H9 (cell line): ENCODE data around the gene SLC4A3. TPM values are rescaled to one million over a fixed set of nuclear protein-coding genes. Genes with fewer than 3 reads are reported as not detected.

Experiments used
- DNase-seq: peaks from one replicate; pipeline ENCODE4 v3.0.0-alpha.2; 2017
- H2AFZ ChIP-seq: one replicate; pipeline ENCODE4 v1.6.1; 2013; ENCODE audit warnings: mild to moderate bottlenecking, low read length, control low read depth, moderate library complexity
- H2AK5ac ChIP-seq: 2 replicates; pipeline ENCODE4 v1.6.1; 2013; ENCODE audit warnings: low read length, control low read depth, mixed read lengths; ENCODE audit not compliant: insufficient read length
- H2BK120ac ChIP-seq: one replicate; pipeline ENCODE4 v1.6.1; 2013; ENCODE audit warnings: low read depth, mild to moderate bottlenecking, low read length, control low read depth, inconsistent platforms; ENCODE audit not compliant: poor library complexity, severe bottlenecking
- H2BK12ac ChIP-seq: 2 replicates; pipeline ENCODE4 v1.6.1; 2013; ENCODE audit warnings: low read length, control low read depth, mixed read lengths, low read depth; ENCODE audit not compliant: insufficient read length
- H2BK15ac ChIP-seq: 2 replicates; pipeline ENCODE4 v1.6.1; 2013; ENCODE audit warnings: low read depth, low read length, control low read depth
- H2BK20ac ChIP-seq: one replicate; pipeline ENCODE4 v1.6.1; 2013; ENCODE audit warnings: low read depth, mild to moderate bottlenecking, low read length, control low read depth, inconsistent platforms; ENCODE audit not compliant: poor library complexity, severe bottlenecking
- H2BK5ac ChIP-seq: 2 replicates; pipeline ENCODE4 v1.6.1; 2013; ENCODE audit warnings: low read length, control low read depth, mixed read lengths; ENCODE audit not compliant: insufficient read length
- H3K14ac ChIP-seq: 2 replicates; pipeline ENCODE4 v1.6.1; 2013; ENCODE audit warnings: low read length, control low read depth; ENCODE audit not compliant: insufficient read depth
- H3K18ac ChIP-seq: 2 replicates; pipeline ENCODE4 v1.6.1; 2013; ENCODE audit warnings: low read depth, mild to moderate bottlenecking, mixed read lengths, low read length, control low read depth; ENCODE audit not compliant: insufficient read length
- H3K23ac ChIP-seq: 2 replicates; pipeline ENCODE4 v1.6.1; 2013; ENCODE audit warnings: low read length, control low read depth, mixed read lengths, low read depth; ENCODE audit not compliant: insufficient read length
- H3K23me2 ChIP-seq: 2 replicates; pipeline ENCODE4 v1.6.1; 2013; ENCODE audit warnings: low read depth, mild to moderate bottlenecking, mixed read lengths, low read length, control low read depth; ENCODE audit not compliant: insufficient read length, poor library complexity, severe bottlenecking
- H3K27ac ChIP-seq: 2 replicates; pipeline ENCODE4 v1.5.1; 2013; ENCODE audit warnings: low read length, control low read depth, mixed read lengths, low read depth; ENCODE audit not compliant: insufficient read length
- H3K27me3 ChIP-seq: 2 replicates; pipeline ENCODE4 v1.6.1; 2013; ENCODE audit warnings: low read length, control low read depth, inconsistent platforms; ENCODE audit not compliant: insufficient read depth
- H3K4ac ChIP-seq: 2 replicates; pipeline ENCODE4 v1.6.1; 2013; ENCODE audit warnings: low read depth, mild to moderate bottlenecking, control low read depth, inconsistent platforms, low read length, moderate library complexity
- H3K4me1 ChIP-seq: 2 replicates; pipeline ENCODE4 v1.6.1; 2013; ENCODE audit warnings: low read length, control low read depth, inconsistent platforms; ENCODE audit not compliant: insufficient read depth
- H3K4me2 ChIP-seq: 2 replicates; pipeline ENCODE4 v1.6.1; 2013; ENCODE audit warnings: low read length, control low read depth, mixed read lengths; ENCODE audit not compliant: insufficient read length, insufficient read depth
- H3K56ac ChIP-seq: 2 replicates; pipeline ENCODE4 v1.6.1; 2013; ENCODE audit warnings: low read depth, mild to moderate bottlenecking, mixed read lengths, low read length, control low read depth; ENCODE audit not compliant: insufficient read length
- H3K79me1 ChIP-seq: 2 replicates; pipeline ENCODE4 v1.6.1; 2013; ENCODE audit warnings: low read depth, mild to moderate bottlenecking, moderate library complexity, low read length, control low read depth, inconsistent platforms; ENCODE audit not compliant: insufficient read depth, poor library complexity, severe bottlenecking
- H3K79me2 ChIP-seq: 2 replicates; pipeline ENCODE4 v1.6.1; 2013; ENCODE audit warnings: low read length, control low read depth, inconsistent platforms; ENCODE audit not compliant: insufficient read depth
- H3K9ac ChIP-seq: 2 replicates; pipeline ENCODE4 v1.6.1; 2013; ENCODE audit warnings: low read length, control low read depth, mixed read lengths; ENCODE audit not compliant: insufficient read length; ENCODE audit errors: extremely low read depth
- H3K9me3 ChIP-seq: one replicate; pipeline ENCODE4 v1.6.1; 2013; ENCODE audit warnings: low read depth, low read length, inconsistent platforms; ENCODE audit not compliant: control insufficient read depth
- H3T11ph ChIP-seq: one replicate; pipeline ENCODE4 v1.6.1; 2013; ENCODE audit warnings: mild to moderate bottlenecking, low read length, control low read depth, inconsistent platforms
- H4K20me1 ChIP-seq: one replicate; pipeline ENCODE4 v1.6.1; 2013; ENCODE audit not compliant: control insufficient read depth, insufficient read length, insufficient read depth
- H4K5ac ChIP-seq: 2 replicates; pipeline ENCODE4 v1.6.1; 2013; ENCODE audit warnings: low read depth, mild to moderate bottlenecking, mixed read lengths, low read length, control low read depth; ENCODE audit not compliant: insufficient read length
- H4K8ac ChIP-seq: replicated peaks from 2 replicates; pipeline ENCODE4 v1.6.1; 2013; ENCODE audit warnings: low read length, control low read depth, mixed read lengths, low read depth; ENCODE audit not compliant: insufficient read length
- H4K91ac ChIP-seq: 2 replicates; pipeline ENCODE4 v1.6.1; 2013; ENCODE audit warnings: low read depth, mild to moderate bottlenecking, moderate library complexity, mixed read lengths, low read length, control low read depth; ENCODE audit not compliant: insufficient read length
- H3K27ac Mint-ChIP-seq, 3 experiments: 2 replicates in 2 of 3; 3 replicates in 1 of 3; pipeline ENCODE4 v1.8.0; 2020 to 2021; ENCODE audit warnings: mixed read lengths in 3 of 3, mild to moderate bottlenecking in 1 of 3, moderate library complexity in 1 of 3
- H3K27me3 Mint-ChIP-seq: 2 replicates; pipeline ENCODE4 v1.8.0; 2021; ENCODE audit warnings: low read depth, mild to moderate bottlenecking, moderate library complexity, mixed read lengths
- H3K36me3 Mint-ChIP-seq, 3 experiments: 2 replicates in 2 of 3; 3 replicates in 1 of 3; pipeline ENCODE4 v1.8.0; 2020 to 2021; ENCODE audit warnings: low read depth in 3 of 3, mixed read lengths in 3 of 3; ENCODE audit not compliant: insufficient read depth in 1 of 3
- H3K4me1 Mint-ChIP-seq, 2 experiments: 2 replicates each; pipeline ENCODE4 v1.8.0; 2020; ENCODE audit warnings: mixed read lengths in 2 of 2
- H3K4me3 Mint-ChIP-seq, 2 experiments: 2 replicates in 1 of 2; 3 replicates in 1 of 2; pipeline ENCODE4 v1.8.0; 2020 to 2021; ENCODE audit warnings: mild to moderate bottlenecking in 2 of 2, mixed read lengths in 2 of 2, moderate library complexity in 1 of 2
- H3K9me3 Mint-ChIP-seq, 2 experiments: 2 replicates in 1 of 2; 3 replicates in 1 of 2; pipeline ENCODE4 v1.8.0; 2020; ENCODE audit warnings: mild to moderate bottlenecking in 2 of 2, mixed read lengths in 2 of 2, moderate library complexity in 1 of 2
- WGBS: extraction: QIAGEN DNeasy Blood & Tissue Kit; methylation state at CpG from one replicate; pipeline ENCODE4 v1.1.7; 2013; ENCODE audit warnings: missing lambda C conversion rate, low lambda C conversion rate, mixed read lengths; ENCODE audit not compliant: insufficient read length; ENCODE audit errors: extremely low coverage; 5-methylcytosine and 5-hydroxymethylcytosine counted together
- total RNA-seq: library from RNA; stranded (reverse); gene quantifications from 2 replicates; pipeline ENCODE4 v1.2.1, GENCODE V29; 2021
- TF ChIP-seq, protein P1 (sequence below): fragments of 200-600 bp; sonication (generic); conservative IDR thresholded peaks from 3 replicates; pipeline ENCODE4 v1.8.0; 2021; ENCODE audit warnings: antibody characterized with exemption, mild to moderate bottlenecking

SLC4A3 gene
- total RNA-seq, 1 experiment from 2014 or later: 11.1 TPM

GRCh38 chr2:219625179-219625578 lies 2.3 kb upstream of the SLC4A3 start:
- no peak overlapping the region for H3K56ac ChIP-seq
- H4K8ac ChIP-seq: no peak overlapping the region
- H2AFZ ChIP-seq: no peak overlapping the region
- H3K23me2 ChIP-seq: no peaks in the 10 kb centered on the region
- H2BK5ac ChIP-seq: no peak overlapping the region
- H3K23ac ChIP-seq: no peak overlapping the region
- no peak overlapping the region for H3K4ac ChIP-seq
- H2BK15ac ChIP-seq: no peak overlapping the region
- H3K14ac ChIP-seq: no peak overlapping the region
- H3K9me3 ChIP-seq: no peaks in the 10 kb centered on the region
- peaks cover 6 to 16% of the 10 kb centered on the region in 2 experiments for H3K4me1 Mint-ChIP-seq
- H4K20me1 ChIP-seq: no peaks in the 10 kb centered on the region
- H2BK20ac ChIP-seq: no peak overlapping the region
- H3K79me1 ChIP-seq: no peaks in the 10 kb centered on the region
- H3K27me3 Mint-ChIP-seq: peaks cover 21% of the 10 kb centered on the region
- no peak overlapping the region for H3T11ph ChIP-seq
- no peak overlapping the region for H3K4me3 Mint-ChIP-seq
- no peak overlapping the region for H3K18ac ChIP-seq
- DNase-seq: no peak
- WGBS: no CpG with 5 or more reads among the region's 5 CpGs
- H2BK120ac ChIP-seq: no peak overlapping the region
- TF ChIP-seq, protein P1, sequence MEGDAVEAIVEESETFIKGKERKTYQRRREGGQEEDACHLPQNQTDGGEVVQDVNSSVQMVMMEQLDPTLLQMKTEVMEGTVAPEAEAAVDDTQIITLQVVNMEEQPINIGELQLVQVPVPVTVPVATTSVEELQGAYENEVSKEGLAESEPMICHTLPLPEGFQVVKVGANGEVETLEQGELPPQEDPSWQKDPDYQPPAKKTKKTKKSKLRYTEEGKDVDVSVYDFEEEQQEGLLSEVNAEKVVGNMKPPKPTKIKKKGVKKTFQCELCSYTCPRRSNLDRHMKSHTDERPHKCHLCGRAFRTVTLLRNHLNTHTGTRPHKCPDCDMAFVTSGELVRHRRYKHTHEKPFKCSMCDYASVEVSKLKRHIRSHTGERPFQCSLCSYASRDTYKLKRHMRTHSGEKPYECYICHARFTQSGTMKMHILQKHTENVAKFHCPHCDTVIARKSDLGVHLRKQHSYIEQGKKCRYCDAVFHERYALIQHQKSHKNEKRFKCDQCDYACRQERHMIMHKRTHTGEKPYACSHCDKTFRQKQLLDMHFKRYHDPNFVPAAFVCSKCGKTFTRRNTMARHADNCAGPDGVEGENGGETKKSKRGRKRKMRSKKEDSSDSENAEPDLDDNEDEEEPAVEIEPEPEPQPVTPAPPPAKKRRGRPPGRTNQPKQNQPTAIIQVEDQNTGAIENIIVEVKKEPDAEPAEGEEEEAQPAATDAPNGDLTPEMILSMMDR: no peak
- H3K36me3 Mint-ChIP-seq: no peaks in the 10 kb centered on the region; a peak in 2 of 7 replicates
- no peaks in the 10 kb centered on the region; a peak in 1 of 5 replicates for H3K9me3 Mint-ChIP-seq
- no peaks in the 10 kb centered on the region for H3K79me2 ChIP-seq
- no peak overlapping the region for H3K9ac ChIP-seq
- H3K27ac ChIP-seq: no peak overlapping the region
- no peak overlapping the region for H4K5ac ChIP-seq
- H3K27ac Mint-ChIP-seq: no peak overlapping the region
- no peak overlapping the region for H2BK12ac ChIP-seq
- H3K4me2 ChIP-seq: no peak overlapping the region
- H3K4me1 ChIP-seq: 0 out of 2 replicates have a peak, but pooled peaks cover 3% of the 10 kb centered on the region
- H2AK5ac ChIP-seq: no peak overlapping the region
- H3K27me3 ChIP-seq: no peaks in the 10 kb centered on the region
- H4K91ac ChIP-seq: no peak overlapping the region
